Prostate gland (tissue), 2 donors: ENCODE results near the gene CCZ1B. TPM values are rescaled to one million over a fixed set of nuclear protein-coding genes. Genes with fewer than 3 reads are reported as not detected.
"Not testable (repeated sequence)": the region's sequence is repeated elsewhere in the genome, so short reads cannot be mapped to it uniquely, and the experiment has no call there.

Experiments used
- DNase-seq: peaks from one replicate; pipeline ENCODE4 v3.0.0-alpha.2; 2019; ENCODE audit warnings: low spot score
- H3K27ac ChIP-seq, 2 donors: fragments of 200-600 bp; sonication (generic); 2 replicates each; pipeline ENCODE4 v1.5.1; 2017 to 2019
- H3K27me3 ChIP-seq: fragments of 200-600 bp; sonication (generic); replicated peaks from 2 replicates; pipeline ENCODE4 v1.5.1; 2019; ENCODE audit not compliant: insufficient read depth
- H3K36me3 ChIP-seq, 2 donors: fragments of 200-600 bp; sonication (generic); 1 replicate in 1 of 2; 2 replicates in 1 of 2; pipeline versions ENCODE4 v1.5.1 to v1.8.1; 2017 to 2019
- H3K4me1 ChIP-seq: fragments of 200-600 bp; sonication (generic); replicated peaks from 2 replicates; pipeline ENCODE4 v1.5.1; 2019
- H3K4me3 ChIP-seq, 2 donors: fragments of 200-600 bp; sonication (generic); 2 replicates each; pipeline ENCODE4 v1.5.1; 2017 to 2019
- H3K9me3 ChIP-seq: fragments of 200-600 bp; sonication (generic); 2 replicates; pipeline ENCODE4 v1.5.1; 2017
- CTCF ChIP-seq, 4 experiments: fragments of 200-600 bp in 2 of 4; fragments of 450-650 bp in 2 of 4; sonication (generic) in 2 of 4; IDR thresholded peaks; 1 replicate in 3 of 4; 2 replicates in 1 of 4; pipeline ENCODE4 v1.5.1; 2016 to 2019; ENCODE audit warnings: antibody characterized with exemption in 4 of 4, mild to moderate bottlenecking in 2 of 4, moderate library complexity in 2 of 4
- POLR2A ChIP-seq: fragments of 450-650 bp; IDR thresholded peaks from one replicate; pipeline ENCODE4 v1.6.1; 2016; ENCODE audit warnings: antibody characterized with exemption, mild to moderate bottlenecking
- POLR2AphosphoS5 ChIP-seq: sonication (generic); formaldehyde crosslinking; IDR thresholded peaks from one replicate; pipeline ENCODE4 v1.6.1; 2017; ENCODE audit warnings: antibody characterized with exemption
- WGBS: methylation state at CpG from one replicate; pipeline ENCODE4 v1.1.5; 2018; 5-methylcytosine and 5-hydroxymethylcytosine counted together
- intact Hi-C: fragments of 100-400 bp; cut with DNase I; formaldehyde crosslinking; loops from one replicate; pipeline ENCODE4 v1.14.2; 2022
- total RNA-seq, 2 donors: library from RNA; depleted of rRNA; stranded (reverse); fragments of >200 nt; gene quantifications; one replicate each; pipeline ENCODE4 v1.1.0, GENCODE V29; 2016

CCZ1B gene
- total RNA-seq, 2 donors from 2014 or later: 22.7 to 38.1 TPM

DNA sequence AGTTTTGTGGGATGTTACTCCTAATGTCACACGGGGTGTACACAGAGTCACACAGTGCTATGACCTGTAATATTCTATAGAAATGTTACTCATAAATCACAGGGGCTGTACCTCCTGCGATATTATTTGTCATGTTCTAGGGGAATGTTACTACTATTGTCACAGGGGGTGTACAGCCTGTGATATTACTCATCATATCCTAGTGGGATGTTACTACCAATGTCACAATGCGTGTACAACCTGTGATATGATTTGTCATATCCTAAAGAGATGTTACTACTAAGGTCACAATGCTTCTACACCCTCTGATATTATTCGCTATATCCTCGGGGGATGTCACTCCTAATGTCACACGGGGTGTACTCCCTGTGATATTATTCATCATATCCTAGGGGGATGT, 7.6 kb upstream of the CCZ1B start:
- TF ChIP-seq POLR2A (no peak), POLR2AphosphoS5 (no peak), CTCF (IDR thresholded peaks at IDR 0.05) (no peak)
- no peaks in the 10 kb centered on the region for H3K27me3 ChIP-seq
- no peaks in the 10 kb centered on the region for H3K36me3 ChIP-seq
- H3K4me1 ChIP-seq: no peaks in the 10 kb centered on the region
- H3K9me3 ChIP-seq: no peaks in the 10 kb centered on the region
- DNase-seq: no peak
- H3K27ac ChIP-seq: no peak overlapping the region
- 77% methylated on average over 6 of the region's 6 CpGs for WGBS
- intact Hi-C loops: no loop called here
- no peak overlapping the region for H3K4me3 ChIP-seq

DNA sequence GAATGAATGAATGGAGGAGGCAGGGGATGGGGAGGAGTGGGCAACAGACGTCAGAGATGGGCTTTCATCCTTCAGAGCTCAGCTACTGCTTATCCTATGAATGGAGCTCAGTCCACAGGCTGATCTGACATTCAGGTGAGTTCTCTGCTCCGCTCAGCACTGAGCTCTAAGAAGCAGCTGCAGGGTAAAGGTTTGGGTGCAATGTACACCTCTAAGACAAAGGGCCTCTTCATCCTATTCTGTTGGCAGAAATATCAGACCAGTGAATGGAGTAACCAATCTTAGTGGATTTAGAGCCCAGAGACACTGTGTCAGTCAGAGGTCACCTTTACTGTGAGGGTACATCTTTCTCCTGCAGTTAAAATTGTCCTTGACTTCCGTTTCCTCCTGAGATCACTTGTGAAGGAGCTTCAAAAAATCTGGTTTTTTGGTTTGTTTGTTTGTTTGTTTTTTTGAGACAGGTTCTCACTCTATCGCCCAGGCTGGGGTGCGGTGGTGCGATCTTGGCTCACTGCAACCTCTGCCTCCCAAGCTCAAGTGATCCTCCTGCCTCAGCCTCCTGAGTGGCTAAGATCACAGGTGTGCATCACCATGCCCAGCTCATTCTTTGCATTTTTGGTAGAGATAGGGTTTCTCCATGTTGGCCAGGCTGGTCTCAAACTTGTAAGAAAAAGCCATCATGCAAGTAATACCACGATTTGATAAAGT, 5.1 kb upstream of the CCZ1B start:
- 74% methylated on average over 7 of the region's 7 CpGs for WGBS
- no peaks in the 10 kb centered on the region for H3K4me1 ChIP-seq
- no peak overlapping the region for H3K4me3 ChIP-seq
- no peak overlapping the region for H3K27ac ChIP-seq
- no peaks in the 10 kb centered on the region for H3K36me3 ChIP-seq
- no peaks in the 10 kb centered on the region for H3K27me3 ChIP-seq
- TF ChIP-seq POLR2AphosphoS5 (no peak), POLR2A (no peak), CTCF (IDR thresholded peaks at IDR 0.05) (no peak)
- H3K9me3 ChIP-seq: no peaks in the 10 kb centered on the region
- intact Hi-C loops: no loop called here
- no peak for DNase-seq

DNA sequence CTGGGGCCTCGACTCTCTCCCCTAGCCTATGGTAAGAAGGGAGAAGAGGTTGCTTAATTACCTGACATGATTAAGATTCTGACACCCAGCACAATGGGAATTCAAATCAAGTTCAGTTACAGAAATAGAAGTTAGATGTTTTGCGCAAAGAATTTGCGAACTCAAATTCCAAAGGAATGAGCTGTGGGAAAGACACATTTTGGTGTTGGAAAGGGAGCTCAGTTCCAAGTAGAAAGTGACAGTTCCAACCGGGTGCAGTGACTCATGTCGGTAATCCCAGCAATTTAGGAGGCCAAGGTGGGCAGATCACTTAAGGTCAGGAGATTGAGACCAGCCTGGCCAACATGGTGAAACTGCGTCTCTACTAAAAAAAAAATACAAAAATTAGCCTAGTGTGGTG, 4.0 kb upstream of the CCZ1B start:
- DNase-seq, H3K4me3 ChIP-seq, H3K9me3 ChIP-seq, H3K27me3 ChIP-seq, H3K27ac ChIP-seq, H3K4me1 ChIP-seq, H3K36me3 ChIP-seq, intact Hi-C loops: not testable (repeated sequence)
- WGBS: 75% methylated on average over 6 of the region's 6 CpGs

DNA sequence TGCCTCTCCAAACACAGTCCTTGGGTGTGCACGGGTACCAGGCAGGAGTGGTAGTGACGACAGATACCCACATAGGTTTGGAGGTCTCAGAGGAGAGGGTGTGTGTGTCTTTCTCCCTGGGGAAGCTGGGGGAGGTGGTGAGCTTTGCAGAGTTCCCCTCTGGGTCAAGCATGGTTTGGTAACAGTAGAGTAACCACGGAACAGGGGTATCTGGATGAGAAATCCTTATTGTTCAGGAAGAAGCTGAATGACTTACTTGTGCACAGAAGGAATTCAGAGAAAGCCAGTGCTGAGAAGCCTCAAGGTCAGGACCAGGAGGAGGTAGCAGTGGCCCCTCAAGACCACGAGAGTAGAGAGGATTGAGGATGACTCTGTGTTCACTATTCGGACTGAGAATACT, 3.5 kb upstream of the CCZ1B start:
- H3K27me3 ChIP-seq, H3K36me3 ChIP-seq, intact Hi-C loops, DNase-seq, H3K4me1 ChIP-seq, H3K4me3 ChIP-seq, H3K27ac ChIP-seq, H3K9me3 ChIP-seq: not testable (repeated sequence)
- 62% methylated on average over 5 of the region's 5 CpGs for WGBS

DNA sequence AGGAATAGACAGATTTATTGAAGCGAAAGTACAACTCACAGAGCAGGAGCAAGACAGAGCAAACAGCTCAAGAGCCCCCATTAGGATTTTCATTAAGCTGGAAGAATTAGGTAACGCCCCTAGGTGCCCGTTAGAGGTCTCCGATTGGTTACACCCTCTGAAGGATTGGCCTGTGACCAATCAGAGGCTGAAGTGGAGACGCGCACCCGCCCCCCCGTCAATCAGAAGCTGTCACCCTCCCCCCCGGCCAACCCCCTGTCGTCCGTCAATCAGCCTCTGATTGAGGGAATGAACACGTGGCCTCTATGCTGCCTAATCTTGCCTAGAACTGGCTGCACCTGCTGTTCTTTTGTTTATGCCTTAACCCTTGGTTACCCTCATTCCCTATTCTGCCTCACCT, 1.1 kb upstream of the CCZ1B start:
- WGBS: 65% methylated on average over 12 of the region's 12 CpGs
- intact Hi-C loops, H3K36me3 ChIP-seq, H3K4me3 ChIP-seq, H3K27me3 ChIP-seq, DNase-seq, H3K9me3 ChIP-seq, H3K4me1 ChIP-seq, H3K27ac ChIP-seq: not testable (repeated sequence)

- 38% methylated on average over 11 of the region's 42 CpGs for WGBS
- H3K4me1 ChIP-seq, H3K27ac ChIP-seq, H3K36me3 ChIP-seq, H3K27me3 ChIP-seq, H3K9me3 ChIP-seq, DNase-seq, intact Hi-C loops: not testable (repeated sequence)
- H3K4me3 ChIP-seq: peak overlapping the region; percentile 55 to 57
Measured at GRCh38 chr7:6825236-6826125, 594 bp downstream of the CCZ1B start.

DNA sequence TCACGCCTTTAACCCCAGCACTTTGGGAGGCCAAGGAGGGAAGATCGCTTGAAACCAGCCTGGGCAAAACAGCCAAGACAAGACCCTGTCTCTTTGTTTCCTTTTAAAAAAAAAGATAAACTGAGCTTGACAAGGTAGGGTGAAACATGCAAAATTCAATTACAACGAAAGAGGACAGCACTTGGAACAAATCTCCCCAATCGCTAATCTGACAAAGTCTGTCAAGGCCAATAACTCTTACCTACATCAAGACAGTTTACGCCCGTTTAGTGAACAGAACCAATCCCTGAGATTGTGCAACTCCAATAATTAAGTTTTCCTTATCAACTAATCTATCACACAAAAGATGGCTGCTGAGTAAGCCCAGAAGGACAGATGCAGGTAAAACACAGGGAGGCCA, 4.5 kb downstream of the CCZ1B start:
- H3K27me3 ChIP-seq, H3K27ac ChIP-seq, H3K4me1 ChIP-seq, H3K4me3 ChIP-seq, H3K36me3 ChIP-seq, intact Hi-C loops, H3K9me3 ChIP-seq, DNase-seq: not testable (repeated sequence)
- WGBS: 88% methylated on average over 6 of the region's 6 CpGs

- not testable (repeated sequence) for H3K27ac ChIP-seq
Measured at GRCh38 chr7:6815470-6815869, 10.6 kb downstream of the CCZ1B start.

DNA sequence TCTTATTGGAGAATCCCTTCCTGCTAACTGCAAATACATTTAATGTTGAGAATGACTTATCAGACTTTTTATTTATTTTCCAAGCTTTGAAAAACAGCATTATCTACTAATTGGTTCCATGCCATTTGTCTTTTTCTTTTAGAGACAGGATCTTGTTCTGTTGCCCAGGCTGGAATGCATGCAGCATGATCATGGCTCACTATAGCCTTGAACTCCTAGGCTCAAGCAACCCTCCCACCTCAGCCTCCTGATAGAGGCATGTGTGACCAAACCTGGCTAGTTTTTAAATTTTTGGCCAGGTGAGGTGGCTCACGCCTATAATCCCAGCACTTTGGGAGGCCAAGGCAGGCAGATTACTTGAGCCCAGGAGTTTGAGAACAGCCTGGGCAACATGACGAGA, 13.1 kb downstream of the CCZ1B start:
- DNase-seq, H3K27ac ChIP-seq, H3K4me1 ChIP-seq, H3K9me3 ChIP-seq, H3K4me3 ChIP-seq, H3K36me3 ChIP-seq, intact Hi-C loops, H3K27me3 ChIP-seq: not testable (repeated sequence)
- WGBS: 100% methylated on average over 2 of the region's 2 CpGs

More at GRCh38 chr7:6815470-6815869, 10.6 kb downstream of the CCZ1B start:
- H3K4me3 ChIP-seq, H3K36me3 ChIP-seq, H3K9me3 ChIP-seq, intact Hi-C loops, H3K4me1 ChIP-seq, H3K27me3 ChIP-seq, DNase-seq: not testable (repeated sequence)
- WGBS: 92% methylated on average over 7 of the region's 7 CpGs

- H3K27me3 ChIP-seq, intact Hi-C loops, H3K36me3 ChIP-seq, H3K4me3 ChIP-seq, H3K27ac ChIP-seq, DNase-seq, H3K4me1 ChIP-seq, H3K9me3 ChIP-seq: not testable (repeated sequence)
- WGBS: 80% methylated on average over 2 of the region's 6 CpGs
Measured at GRCh38 chr7:6807959-6808358, 18.1 kb downstream of the CCZ1B start.
